ENCODE measurements around the gene ZNF835. TPM values are rescaled to one million over a fixed set of nuclear protein-coding genes. Genes with fewer than 3 reads are reported as not detected.

Gene ZNF835
- polyA plus RNA-seq, 1 of the 3 experiments (the other 2 are of a cell fraction): not detected

DNA sequence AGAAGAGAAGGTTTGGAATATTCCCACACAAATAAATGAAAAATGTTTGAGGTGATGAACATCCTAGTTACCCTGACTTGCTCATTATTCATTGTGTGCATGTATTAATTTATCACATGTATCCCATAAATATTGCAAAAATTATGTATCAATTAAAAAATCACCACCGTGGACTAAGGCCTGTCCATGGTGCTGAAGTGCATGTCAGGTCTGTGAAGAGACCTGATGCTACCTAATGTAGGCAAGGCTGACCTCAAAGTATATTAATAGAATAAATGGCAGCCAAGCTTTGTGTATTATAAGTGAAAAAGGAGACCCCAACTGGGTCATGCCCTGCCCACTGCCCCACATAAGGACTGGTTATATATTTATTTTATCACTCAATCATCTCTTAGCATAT is 34.4 kb upstream of the ZNF835 start:
- TF ChIP-seq REST (IDR thresholded peaks at IDR 0.05; ENCODE audit: low read depth, low read length): peak; percentile 80
- TF ChIP-seq FOXM1 (IDR thresholded peaks at IDR 0.05; ENCODE audit: low read depth): no peak
- Histone ChIP-seq H3K79me2 (ENCODE audit: insufficient read depth) (no peaks in the 10 kb centered on the region), H3K27me3 (ENCODE audit: insufficient read depth) (no peaks in the 10 kb centered on the region), H3K9me2 (no peaks in the 10 kb centered on the region), H4K20me1 (ENCODE audit: insufficient read depth) (no peaks in the 10 kb centered on the region), H3K36me3 (replicated peaks in 1 of 2; ENCODE audit: control insufficient read depth in 1 of 2, insufficient read depth in 2 of 2, low read length in 1 of 2) (no peaks in the 10 kb centered on the region), H3K9ac (no peak overlapping the region), H3K4me1 (ENCODE audit: control insufficient read depth in 1 of 2, insufficient read depth in 2 of 2, low read depth in 1 of 2, low read length in 1 of 2) (no peaks in the 10 kb centered on the region), H3K4me3 (ENCODE audit: low read depth in 2 of 2, low read length in 1 of 2) (no peak overlapping the region), H3K9me3 (peaks cover 9% of the 10 kb centered on the region), H3K27ac (ENCODE audit: low read depth in 2 of 2, low read length in 1 of 2) (no peak overlapping the region), H3F3A (replicated peaks; ENCODE audit: insufficient read depth) (no peaks in the 10 kb centered on the region), H3K4me2 (no peak overlapping the region), H2AFZ (ENCODE audit: low read depth) (no peak overlapping the region)
- POLR2A ChIA-PET: no interaction called here
- DNase-seq: no peak
- CTCF ChIA-PET: no interaction called here
- 31% methylated on average over 1 of the region's 1 CpG for WGBS (ENCODE audit: low lambda C conversion rate)

GRCh38 chr19:56701895-56702294 is 30.3 kb upstream of the ZNF835 start:
- H4K20me1 ChIP-seq (ENCODE audit: insufficient read depth): no peaks in the 10 kb centered on the region
- no peaks in the 10 kb centered on the region for H3F3A ChIP-seq (replicated peaks; ENCODE audit: insufficient read depth)
- no peaks in the 10 kb centered on the region for H3K27me3 ChIP-seq (ENCODE audit: insufficient read depth)
- H3K9me3 ChIP-seq: peaks cover 9% of the 10 kb centered on the region
- 0% methylated on average over 1 of the region's 1 CpG for WGBS (ENCODE audit: low lambda C conversion rate)
- CTCF ChIA-PET: interaction anchor here (1.3 kb wide), 1 partner anchor 397 kb away, joined by 3 read pairs; no protein-coding TSS in a partner anchor
- no peak overlapping the region for H3K4me2 ChIP-seq
- H3K9ac ChIP-seq: no peak overlapping the region
- POLR2A ChIA-PET: no interaction called here
- H3K36me3 ChIP-seq (replicated peaks in 1 of 2; ENCODE audit: control insufficient read depth in 1 of 2, insufficient read depth in 2 of 2, low read length in 1 of 2): no peaks in the 10 kb centered on the region
- TF ChIP-seq, protein P1, sequence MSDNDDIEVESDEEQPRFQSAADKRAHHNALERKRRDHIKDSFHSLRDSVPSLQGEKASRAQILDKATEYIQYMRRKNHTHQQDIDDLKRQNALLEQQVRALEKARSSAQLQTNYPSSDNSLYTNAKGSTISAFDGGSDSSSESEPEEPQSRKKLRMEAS (IDR thresholded peaks at IDR 0.05; ENCODE audit: low read depth): no peak
- TF ChIP-seq TAF1 (IDR thresholded peaks at IDR 0.05; ENCODE audit: borderline replicate concordance, low read depth, low read length): no peak
- no peak for TF ChIP-seq RAD21 (IDR thresholded peaks at IDR 0.05; ENCODE audit: low read length)
- TF ChIP-seq TCF12 (IDR thresholded peaks at IDR 0.05): no peak
- no peak for TF ChIP-seq FOXJ3 (CRISPR knock-in tag; IDR thresholded peaks at IDR 0.05)
- TF ChIP-seq MEF2A (IDR thresholded peaks at IDR 0.05; ENCODE audit: borderline replicate concordance, low read depth): no peak
- TF ChIP-seq JUND (IDR thresholded peaks at IDR 0.05): no peak
- TF ChIP-seq EP300 (IDR thresholded peaks at IDR 0.05; ENCODE audit: borderline replicate concordance in 1 of 2, low read depth in 1 of 2, low read length in 1 of 2): no peak
- TF ChIP-seq, protein P2, sequence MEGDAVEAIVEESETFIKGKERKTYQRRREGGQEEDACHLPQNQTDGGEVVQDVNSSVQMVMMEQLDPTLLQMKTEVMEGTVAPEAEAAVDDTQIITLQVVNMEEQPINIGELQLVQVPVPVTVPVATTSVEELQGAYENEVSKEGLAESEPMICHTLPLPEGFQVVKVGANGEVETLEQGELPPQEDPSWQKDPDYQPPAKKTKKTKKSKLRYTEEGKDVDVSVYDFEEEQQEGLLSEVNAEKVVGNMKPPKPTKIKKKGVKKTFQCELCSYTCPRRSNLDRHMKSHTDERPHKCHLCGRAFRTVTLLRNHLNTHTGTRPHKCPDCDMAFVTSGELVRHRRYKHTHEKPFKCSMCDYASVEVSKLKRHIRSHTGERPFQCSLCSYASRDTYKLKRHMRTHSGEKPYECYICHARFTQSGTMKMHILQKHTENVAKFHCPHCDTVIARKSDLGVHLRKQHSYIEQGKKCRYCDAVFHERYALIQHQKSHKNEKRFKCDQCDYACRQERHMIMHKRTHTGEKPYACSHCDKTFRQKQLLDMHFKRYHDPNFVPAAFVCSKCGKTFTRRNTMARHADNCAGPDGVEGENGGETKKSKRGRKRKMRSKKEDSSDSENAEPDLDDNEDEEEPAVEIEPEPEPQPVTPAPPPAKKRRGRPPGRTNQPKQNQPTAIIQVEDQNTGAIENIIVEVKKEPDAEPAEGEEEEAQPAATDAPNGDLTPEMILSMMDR (IDR thresholded peaks at IDR 0.05): no peak
- TF ChIP-seq FOSL2 (IDR thresholded peaks at IDR 0.05; ENCODE audit: borderline replicate concordance, low read depth): no peak
- DNase-seq: no peak
- no peak overlapping the region for H3K4me3 ChIP-seq (ENCODE audit: low read depth in 2 of 2, low read length in 1 of 2)
- no peak overlapping the region for H3K27ac ChIP-seq (ENCODE audit: low read depth in 2 of 2, low read length in 1 of 2)
- H3K4me1 ChIP-seq (ENCODE audit: control insufficient read depth in 1 of 2, insufficient read depth in 2 of 2, low read depth in 1 of 2, low read length in 1 of 2): no peaks in the 10 kb centered on the region
- no peaks in the 10 kb centered on the region for H3K79me2 ChIP-seq (ENCODE audit: insufficient read depth)
- no peaks in the 10 kb centered on the region for H3K9me2 ChIP-seq
- H2AFZ ChIP-seq (ENCODE audit: low read depth): no peak overlapping the region

Measured in SK-N-SH (cell line).